RWPE2 (cell line): ENCODE data around the gene ZBTB7B.
"Not testable (repeated sequence)": the region's sequence is repeated elsewhere in the genome, so short reads cannot be mapped to it uniquely, and the experiment has no call there.

Experiments
- ATAC-seq: fragments of 200-7000 bp; cut with Tn5 transposase; 3 replicates; pipeline ENCODE4 v1.9.1; 2021; ENCODE audit warnings: low read depth
- DNase-seq: peaks from one replicate; pipeline ENCODE4 v3.0.0-alpha.2; 2020; ENCODE audit warnings: low spot score
- H3K27ac ChIP-seq: fragments of 450-650 bp; 2 replicates; pipeline ENCODE4 v1.5.1; 2017; ENCODE audit warnings: mild to moderate bottlenecking; ENCODE audit not compliant: poor library complexity, severe bottlenecking
- H3K27me3 ChIP-seq: fragments of 250-450 bp; sonication (Bioruptor Pico); 2 replicates; pipeline ENCODE4 v1.5.1; 2021; ENCODE audit warnings: mild to moderate bottlenecking, moderate library complexity; ENCODE audit not compliant: insufficient read depth, poor library complexity, severe bottlenecking
- H3K36me3 ChIP-seq: fragments of 250-450 bp; sonication (Bioruptor Pico); 2 replicates; pipeline ENCODE4 v1.5.1; 2020; ENCODE audit warnings: low read depth, mild to moderate bottlenecking, moderate library complexity
- H3K4me1 ChIP-seq: fragments of 250-450 bp; sonication (Bioruptor Pico); 2 replicates; pipeline ENCODE4 v1.5.1; 2021; ENCODE audit warnings: mild to moderate bottlenecking, moderate library complexity; ENCODE audit not compliant: insufficient read depth, poor library complexity, severe bottlenecking
- H3K4me3 ChIP-seq: fragments of 250-450 bp; sonication (Bioruptor Pico); 2 replicates; pipeline ENCODE4 v1.5.1; 2021; ENCODE audit warnings: mild to moderate bottlenecking, moderate library complexity; ENCODE audit not compliant: severe bottlenecking
- H3K9me3 ChIP-seq: fragments of 250-450 bp; sonication (Bioruptor Pico); 2 replicates; pipeline ENCODE4 v1.5.1; 2021; ENCODE audit warnings: mild to moderate bottlenecking, moderate library complexity; ENCODE audit not compliant: severe bottlenecking
- CTCF ChIP-seq: fragments of 450-650 bp; IDR thresholded peaks from one replicate; pipeline ENCODE4 v1.5.1; 2017; ENCODE audit warnings: mild to moderate bottlenecking, moderate library complexity; ENCODE audit not compliant: poor library complexity, severe bottlenecking

Gene ZBTB7B

DNA sequence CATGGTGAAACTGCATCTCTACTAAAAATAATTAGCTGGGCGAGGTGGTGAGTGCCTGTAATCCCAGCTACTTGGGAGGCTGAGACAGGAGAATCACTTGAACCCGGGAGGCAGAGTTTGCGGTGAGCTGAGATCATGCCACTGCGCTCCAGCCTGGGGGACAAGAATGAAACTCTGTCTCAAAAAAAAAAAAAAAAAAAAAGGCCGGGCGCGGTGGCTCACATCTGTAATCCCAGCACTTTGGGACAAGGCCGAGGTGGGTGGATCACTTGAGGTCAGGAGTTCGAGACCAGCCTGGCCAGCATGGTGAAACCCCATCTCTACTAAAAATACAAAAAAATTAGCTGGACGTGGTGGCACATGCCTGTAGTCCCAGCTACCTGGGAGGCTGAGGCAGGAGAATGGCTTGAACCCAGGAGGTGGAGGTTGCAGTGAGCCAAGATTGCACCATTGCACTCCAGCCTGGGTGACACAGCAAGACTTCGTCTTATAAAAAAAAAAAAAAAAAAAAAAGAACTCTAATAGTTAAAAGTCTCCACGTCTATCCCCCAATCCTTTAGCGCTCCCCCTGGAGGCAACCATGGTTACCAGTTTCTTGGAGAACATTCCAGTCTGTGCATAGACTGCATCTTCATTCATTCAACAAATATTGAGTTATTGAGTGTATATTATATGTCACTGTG is 7.2 kb upstream of the ZBTB7B start:
- H3K27me3 ChIP-seq, H3K9me3 ChIP-seq, H3K4me3 ChIP-seq, H3K4me1 ChIP-seq, H3K27ac ChIP-seq, H3K36me3 ChIP-seq: not testable (repeated sequence)
- ATAC-seq (0 out of 3 replicates have a peak, but pooled peaks have one; percentile 24), DNase-seq (peak; percentile 60)
- TF ChIP-seq CTCF: peak; percentile 79

DNA sequence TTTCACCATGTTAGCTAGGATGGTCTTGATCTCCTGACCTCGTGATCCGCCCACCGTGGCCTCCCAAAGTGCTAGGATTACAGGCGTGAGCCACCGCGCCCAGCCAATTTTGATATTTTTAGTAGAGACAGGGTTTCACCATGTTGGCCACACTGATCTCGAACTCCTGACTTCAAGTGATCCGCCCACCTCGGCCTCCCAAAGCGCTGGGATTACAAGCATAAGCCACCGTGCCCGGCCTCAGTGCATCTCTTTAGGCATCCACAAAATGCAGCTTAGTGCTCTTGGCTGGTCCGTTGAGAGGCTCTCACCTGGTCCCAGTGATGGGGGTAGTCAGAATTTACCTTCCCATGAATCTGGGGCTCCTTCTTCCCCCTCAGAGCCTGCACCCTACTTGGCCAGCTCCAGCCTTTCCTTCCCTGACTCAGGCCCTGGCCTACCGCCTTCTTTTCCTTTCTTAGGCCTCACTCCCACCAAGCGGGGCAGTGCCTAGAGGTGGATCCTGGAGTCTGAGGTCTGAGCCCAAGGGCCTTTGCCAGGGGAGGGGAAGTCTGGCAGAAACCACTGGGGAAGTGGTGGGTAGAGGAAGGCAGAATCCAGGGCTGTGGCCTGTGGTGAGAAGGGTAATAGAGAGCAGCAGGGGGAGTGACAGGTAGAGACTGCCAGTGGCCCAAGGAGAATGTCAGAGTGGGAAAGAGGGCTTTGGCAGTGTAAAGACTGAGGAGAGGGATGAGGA is 5.5 kb upstream of the ZBTB7B start:
- ATAC-seq (no peak), DNase-seq (no peak)
- Histone ChIP-seq H3K27me3 (no peaks in the 10 kb centered on the region), H3K27ac (no peak overlapping the region), H3K36me3 (no peaks in the 10 kb centered on the region), H3K4me1 (peaks cover 6% of the 10 kb centered on the region), H3K4me3 (no peak overlapping the region), H3K9me3 (no peaks in the 10 kb centered on the region)
- TF ChIP-seq CTCF: no peak

- ATAC-seq (no peak), DNase-seq (no peak)
- Histone ChIP-seq H3K27ac (no peak overlapping the region), H3K4me1 (peaks cover 6% of the 10 kb centered on the region), H3K36me3 (0 out of 2 replicates have a peak, but pooled peaks cover 1% of the 10 kb centered on the region), H3K9me3 (no peaks in the 10 kb centered on the region), H3K27me3 (no peaks in the 10 kb centered on the region), H3K4me3 (no peak overlapping the region)
- no peak for TF ChIP-seq CTCF
These were observed 4.3 kb upstream of the ZBTB7B start for GRCh38 chr1:154998201-154998780.

DNA sequence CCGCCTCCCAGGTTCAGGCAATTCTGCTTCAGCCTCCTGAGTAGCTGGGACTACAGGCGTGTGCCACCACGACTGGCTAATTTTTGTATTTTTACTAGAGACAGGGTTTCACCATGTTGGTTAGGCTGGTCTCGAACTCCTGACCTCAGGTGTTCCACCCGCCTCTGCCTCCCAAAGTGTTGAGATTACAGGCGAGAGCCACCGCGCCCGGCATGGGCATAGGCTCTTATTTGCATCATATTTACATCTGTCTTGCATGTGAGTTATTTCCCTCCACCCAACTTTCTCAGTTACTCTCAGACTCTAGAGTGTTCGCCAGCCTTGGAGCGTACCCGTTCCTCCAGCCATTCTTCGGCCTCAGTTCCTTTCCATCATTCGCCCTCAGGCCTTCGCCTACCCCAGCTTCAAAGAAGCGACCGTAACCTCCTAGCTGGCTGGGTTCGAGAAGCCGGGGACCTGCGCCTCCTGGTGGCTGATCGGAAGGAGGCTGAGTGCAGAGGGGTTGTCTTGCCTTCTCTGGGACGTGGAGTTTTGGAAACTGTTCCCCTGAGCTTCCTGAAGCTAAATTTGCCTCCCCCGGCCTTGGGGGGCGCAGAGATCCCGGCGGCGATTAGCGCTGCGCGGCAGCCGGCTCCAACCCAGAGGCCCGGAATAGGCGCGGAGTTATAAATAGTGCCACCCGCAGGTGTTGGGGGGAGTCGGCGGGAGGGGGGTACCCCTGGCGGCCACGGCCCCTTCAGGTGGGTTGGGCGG is 3.6 kb upstream of the ZBTB7B start:
- peaks cover 6% of the 10 kb centered on the region for H3K4me1 ChIP-seq
- no peak overlapping the region for H3K4me3 ChIP-seq
- H3K36me3 ChIP-seq: peaks cover 5% of the 10 kb centered on the region; the same call in 1 of the 2 replicates
- H3K27ac ChIP-seq: no peak overlapping the region
- H3K9me3 ChIP-seq: no peaks in the 10 kb centered on the region
- TF ChIP-seq CTCF: peak; percentile 81
- no peak for ATAC-seq
- no peaks in the 10 kb centered on the region for H3K27me3 ChIP-seq
- peak; percentile 55 for DNase-seq
